Activated CD8-positive, alpha-beta memory T cell treated with anti-CD3 and anti-CD28 coated beads for 48 hours (primary cell): ENCODE data around the gene STK35.
"Not testable (repeated sequence)": the region's sequence is repeated elsewhere in the genome, so short reads cannot be mapped to it uniquely, and the experiment has no call there.

Experiments
- DNase-seq, 3 experiments: peaks; one replicate each; pipeline ENCODE4 v3.0.0-alpha.2; 2020; ENCODE audit warnings: low read depth in 2 of 3, low spot score in 2 of 3

STK35 gene

GRCh38 chr20:2179949-2180348, 78.3 kb downstream of the STK35 start:
- DNase-seq: no peak

DNA sequence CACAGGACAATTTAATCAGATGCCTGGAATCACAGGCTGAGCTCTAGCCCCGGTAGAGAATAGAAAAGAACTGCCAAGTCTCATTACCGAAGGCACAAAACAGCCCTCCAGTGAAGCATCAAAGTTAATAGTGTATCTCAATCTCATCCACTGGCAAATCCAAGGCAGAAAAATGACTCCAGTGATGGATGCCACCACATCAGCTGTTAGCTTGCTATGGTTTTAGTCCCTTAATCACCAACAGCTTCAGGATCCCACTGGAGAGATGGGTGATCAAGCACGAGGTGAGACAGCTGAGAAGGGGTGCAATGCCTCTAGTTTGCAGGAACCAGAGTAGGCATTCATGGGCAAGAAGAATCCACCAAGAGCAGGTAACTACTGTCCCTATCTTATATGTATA, 81.8 kb downstream of the STK35 start:
- DNase-seq: no peak

GRCh38 chr20:2184933-2185332, 83.3 kb downstream of the STK35 start:
- not testable (repeated sequence) for DNase-seq

DNA sequence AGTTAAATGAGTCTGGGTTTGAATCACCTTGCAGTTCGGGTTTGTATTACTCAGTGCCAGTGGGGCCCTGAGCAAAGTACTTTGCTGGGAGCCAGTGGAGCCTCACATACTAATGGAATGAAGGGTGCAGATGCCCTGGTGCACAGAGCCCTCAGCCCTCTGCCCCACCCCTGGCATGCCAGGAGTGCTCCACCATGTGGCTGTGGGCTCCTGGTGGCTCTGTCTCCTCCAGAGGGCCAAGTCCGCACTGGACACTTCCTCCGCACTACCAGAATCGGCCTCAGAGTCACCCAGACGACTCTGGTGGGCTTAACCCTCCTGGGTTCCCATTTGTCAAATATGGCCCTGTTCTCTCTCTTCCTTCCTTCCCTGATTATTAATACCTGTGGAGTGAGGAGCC, 94.0 kb downstream of the STK35 start:
- no peak for DNase-seq

- no peak for DNase-seq
Measured at GRCh38 chr20:2197166-2197565, 95.5 kb downstream of the STK35 start.
